Measurements from ENCODE around the gene SETD1B. TPM values are rescaled to one million over a fixed set of nuclear protein-coding genes. Genes with fewer than 3 reads are reported as not detected.

SETD1B gene
- total and polyA plus RNA-seq, 2 donors (not counting 3 experiments of a cell fraction or from before 2014, with no cell fraction given): 2.6 to 27.0 TPM

DNA sequence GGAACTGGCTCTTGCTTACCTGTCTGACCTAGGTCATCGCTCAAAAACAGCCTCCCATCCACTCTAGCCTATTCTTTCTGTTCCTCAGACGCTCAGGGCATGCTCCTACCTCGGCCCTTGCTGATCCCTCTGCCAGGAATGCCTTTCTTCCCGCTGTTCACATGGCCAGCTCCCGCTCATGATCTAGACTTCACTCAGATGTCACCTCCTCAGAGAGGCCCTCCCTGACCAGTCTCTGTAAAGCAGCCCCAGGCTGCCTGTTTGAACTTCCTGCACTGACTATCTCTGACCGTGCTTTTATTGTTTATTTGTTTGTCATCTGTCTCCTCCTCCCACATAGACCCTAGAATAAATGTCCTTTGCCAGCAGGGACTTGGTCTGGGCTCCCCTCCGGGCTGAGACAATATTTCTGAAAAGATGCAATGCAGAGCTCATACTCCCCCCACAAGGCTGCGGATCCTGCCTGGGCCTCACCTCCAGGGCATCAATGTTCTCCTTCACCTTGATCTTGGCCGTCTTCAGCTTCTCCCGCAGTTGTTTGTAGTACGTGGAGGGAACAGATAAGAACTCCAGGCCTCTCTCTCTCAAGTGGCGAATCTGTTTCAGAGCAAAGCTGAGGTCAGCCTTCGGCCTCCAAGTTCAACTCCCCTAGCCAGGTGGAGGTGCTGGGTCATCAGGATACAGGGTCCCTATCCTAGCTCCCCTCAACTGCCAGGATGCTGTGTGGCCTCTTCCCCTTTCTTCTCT lies 39.6 kb downstream of the SETD1B start:
- H3K9ac ChIP-seq (replicated peaks; ENCODE audit: extremely low read depth, insufficient read depth, low read length): no peak overlapping the region
- no peak overlapping the region for H3K4me2 ChIP-seq (ENCODE audit: insufficient read depth, low read length)
- dilution Hi-C loops (cut with MboI; ENCODE audit: extremely low pct_ligation_motif_present, low sequenced_read_pairs) (no loop called here), intact Hi-C loops (cut with micrococcal nuclease) (no loop called here)
- peaks cover 2% of the 10 kb centered on the region for H3K4me1 ChIP-seq (ENCODE audit: control insufficient read depth, extremely low read depth, insufficient read depth, low read length)
- no peak for TF ChIP-seq GATA2 (IDR thresholded peaks at IDR 0.05; ENCODE audit: insufficient read depth, insufficient read length, low read depth, low read length)
- TF ChIP-seq, protein P1, sequence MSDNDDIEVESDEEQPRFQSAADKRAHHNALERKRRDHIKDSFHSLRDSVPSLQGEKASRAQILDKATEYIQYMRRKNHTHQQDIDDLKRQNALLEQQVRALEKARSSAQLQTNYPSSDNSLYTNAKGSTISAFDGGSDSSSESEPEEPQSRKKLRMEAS (IDR thresholded peaks at IDR 0.05; ENCODE audit: insufficient read depth, insufficient read length): no peak
- TF ChIP-seq, protein P2, sequence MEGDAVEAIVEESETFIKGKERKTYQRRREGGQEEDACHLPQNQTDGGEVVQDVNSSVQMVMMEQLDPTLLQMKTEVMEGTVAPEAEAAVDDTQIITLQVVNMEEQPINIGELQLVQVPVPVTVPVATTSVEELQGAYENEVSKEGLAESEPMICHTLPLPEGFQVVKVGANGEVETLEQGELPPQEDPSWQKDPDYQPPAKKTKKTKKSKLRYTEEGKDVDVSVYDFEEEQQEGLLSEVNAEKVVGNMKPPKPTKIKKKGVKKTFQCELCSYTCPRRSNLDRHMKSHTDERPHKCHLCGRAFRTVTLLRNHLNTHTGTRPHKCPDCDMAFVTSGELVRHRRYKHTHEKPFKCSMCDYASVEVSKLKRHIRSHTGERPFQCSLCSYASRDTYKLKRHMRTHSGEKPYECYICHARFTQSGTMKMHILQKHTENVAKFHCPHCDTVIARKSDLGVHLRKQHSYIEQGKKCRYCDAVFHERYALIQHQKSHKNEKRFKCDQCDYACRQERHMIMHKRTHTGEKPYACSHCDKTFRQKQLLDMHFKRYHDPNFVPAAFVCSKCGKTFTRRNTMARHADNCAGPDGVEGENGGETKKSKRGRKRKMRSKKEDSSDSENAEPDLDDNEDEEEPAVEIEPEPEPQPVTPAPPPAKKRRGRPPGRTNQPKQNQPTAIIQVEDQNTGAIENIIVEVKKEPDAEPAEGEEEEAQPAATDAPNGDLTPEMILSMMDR (IDR thresholded peaks at IDR 0.05; ENCODE audit: extremely low read depth in 1 of 2, insufficient read depth in 1 of 2, low read depth in 1 of 2, low read length in 2 of 2): no peak
- TF ChIP-seq POLR2A (IDR thresholded peaks at IDR 0.05; ENCODE audit: low read depth, low read length): no peak
- no peak for TF ChIP-seq EZH2 (IDR thresholded peaks at IDR 0.05; ENCODE audit: borderline replicate concordance, low read depth, low read length, severe bottlenecking)
- no peak for TF ChIP-seq POLR2AphosphoS5 (IDR thresholded peaks at IDR 0.05; ENCODE audit: insufficient read depth, low read depth, low read length)
- TF ChIP-seq JUN (IDR thresholded peaks at IDR 0.05; ENCODE audit: borderline replicate concordance, insufficient read depth, insufficient read length, low read depth): no peak
- no peak for TF ChIP-seq FOS (IDR thresholded peaks at IDR 0.05; ENCODE audit: borderline replicate concordance, insufficient read depth, low read length)
- no peak for TF ChIP-seq MYC (IDR thresholded peaks at IDR 0.05; ENCODE audit: low read depth, low read length)
- H3K9me1 ChIP-seq (replicated peaks; ENCODE audit: control insufficient read depth, extremely low read depth, insufficient read depth, low read length): no peaks in the 10 kb centered on the region
- H3K27ac ChIP-seq (ENCODE audit: insufficient read depth, low read depth, low read length): no peak overlapping the region
- no peaks in the 10 kb centered on the region for H3K36me3 ChIP-seq (ENCODE audit: control insufficient read depth in 2 of 2, extremely low read depth in 1 of 2, insufficient read depth in 2 of 2, low read length in 2 of 2)
- H3K79me2 ChIP-seq (ENCODE audit: control insufficient read depth, insufficient read depth, low read length): no peaks in the 10 kb centered on the region
- no peaks in the 10 kb centered on the region for H4K20me1 ChIP-seq (replicated peaks; ENCODE audit: control insufficient read depth, extremely low read depth, insufficient read depth, low read length)
- BruUV-seq (replicated peaks): no TSS peak
- H3K27me3 ChIP-seq (ENCODE audit: control insufficient read depth in 2 of 2, insufficient read depth in 2 of 2, low read length in 2 of 2): no peaks in the 10 kb centered on the region
- no peaks in the 10 kb centered on the region for H3K9me3 ChIP-seq (replicated peaks; ENCODE audit: control insufficient read depth, insufficient read depth, low read length)
- no peak overlapping the region for H3K4me3 ChIP-seq (replicated peaks in 1 of 3; ENCODE audit: insufficient read depth in 1 of 3, low read depth in 1 of 3, low read length in 3 of 3)
- ChIA-PET POLR2A (no interaction called here), CTCF (interaction anchor here (1.1 to 2.0 kb wide), 2 partner anchors 32 to 49 kb away, joined by 3 to 6 read pairs; partner anchors contain the start of gene RHOF)
- H2AFZ ChIP-seq (ENCODE audit: low read depth, low read length): no peak overlapping the region
- DNase-seq (ENCODE audit: low read depth, low spot score) (no peak), FAIRE-seq (no peak)

Data from endothelial cell of umbilical vein (primary cell).